CD4-positive, alpha-beta T cell treated with Interleukin-21 for 1 hour (primary cell): ENCODE results near the gene GSTP1.
A peak's percentile ranks its signal among the peaks of the same experiment; 100 is the strongest.
"Not testable (repeated sequence)": the region's sequence is repeated elsewhere in the genome, so short reads cannot be mapped to it uniquely, and the experiment has no call there.

Experiments
- DNase-seq: peaks from one replicate; pipeline ENCODE4 v3.0.0-alpha.2; 2020

The GSTP1 gene

GRCh38 chr11:67583247-67584204 is at the start of gene GSTP1:
Gene GSTP1, plus strand, starts transcription at chr11:67583812. Its CDS starts 32 bp downstream, at chr11:67583844.
- peak; percentile 76 for DNase-seq

GRCh38 chr11:67534070-67534679 is 49.4 kb upstream of the GSTP1 start:
- no peak for DNase-seq

- no peak for DNase-seq
These were observed 48.1 kb upstream of the GSTP1 start for GRCh38 chr11:67535561-67535960.

GRCh38 chr11:67538306-67538705 is 45.3 kb upstream of the GSTP1 start:
- DNase-seq = no peak

GRCh38 chr11:67538823-67539505 is 44.6 kb upstream of the GSTP1 start:
- no peak for DNase-seq

- DNase-seq = no peak
These were observed 44.1 kb upstream of the GSTP1 start for GRCh38 chr11:67539550-67539949.

- no peak for DNase-seq
These were observed 42.4 kb upstream of the GSTP1 start for GRCh38 chr11:67541198-67541597.

GRCh38 chr11:67542169-67542568 is 41.4 kb upstream of the GSTP1 start:
- no peak for DNase-seq

- DNase-seq = no peak
These were observed 40.6 kb upstream of the GSTP1 start for GRCh38 chr11:67542971-67543370.

GRCh38 chr11:67543585-67543984 is 40.0 kb upstream of the GSTP1 start:
- DNase-seq = no peak

- DNase-seq = no peak
These were observed 38.9 kb upstream of the GSTP1 start for GRCh38 chr11:67544616-67545242.

- DNase-seq = no peak
These were observed 38.3 kb upstream of the GSTP1 start for GRCh38 chr11:67545280-67545679.

GRCh38 chr11:67548112-67548511 is 35.5 kb upstream of the GSTP1 start:
- not testable (repeated sequence) for DNase-seq

- no peak for DNase-seq
These were observed 35.0 kb upstream of the GSTP1 start for GRCh38 chr11:67548555-67549110.

GRCh38 chr11:67551127-67551526 is 32.5 kb upstream of the GSTP1 start:
- DNase-seq = no peak

GRCh38 chr11:67551697-67552096 is 31.9 kb upstream of the GSTP1 start:
- DNase-seq = not testable (repeated sequence)

GRCh38 chr11:67556244-67556643 is 27.4 kb upstream of the GSTP1 start:
- DNase-seq = no peak

GRCh38 chr11:67558084-67558772 is 25.4 kb upstream of the GSTP1 start:
- DNase-seq = no peak

GRCh38 chr11:67561971-67562619 is 21.5 kb upstream of the GSTP1 start:
- DNase-seq = no peak

- DNase-seq = no peak
These were observed 20.5 kb upstream of the GSTP1 start for GRCh38 chr11:67562963-67563704.

- not testable (repeated sequence) for DNase-seq
These were observed 19.9 kb upstream of the GSTP1 start for GRCh38 chr11:67563705-67564114.
